Heart right ventricle (tissue), 16 donors: ENCODE measurements around the gene GSN. TPM values are rescaled to one million over a fixed set of nuclear protein-coding genes. Genes with fewer than 3 reads are reported as not detected.
A peak's percentile ranks its signal among the peaks of the same experiment; 100 is the strongest.
"Not testable (repeated sequence)": the region's sequence is repeated elsewhere in the genome, so short reads cannot be mapped to it uniquely, and the experiment has no call there.

ENCODE experiments used
- ATAC-seq, 8 donors: fragments of 200-7000 bp; cut with Tn5 transposase; one replicate each; pipeline ENCODE4 v1.9.1; 2020; ENCODE audit warnings: mild to moderate bottlenecking in 8 of 8, moderate library complexity in 8 of 8, moderate number of reproducible peaks in 1 of 8
- DNase-seq, 2 donors: peaks; one replicate each; pipeline ENCODE4 v3.0.0-alpha.2; 2020
- H3K27ac ChIP-seq, 10 donors: fragments of 200-600 bp; sonication (generic) in 2 of 10; one replicate each; pipeline versions ENCODE4 v1.5.0 to v1.8.0; 2020 to 2022; ENCODE audit warnings: mild to moderate bottlenecking in 3 of 10
- H3K27me3 ChIP-seq, 7 donors: fragments of 200-600 bp; one replicate each; pipeline ENCODE4 v1.8.0; 2021 to 2022; ENCODE audit warnings: mild to moderate bottlenecking in 2 of 7
- H3K36me3 ChIP-seq, 9 donors: fragments of 200-600 bp; sonication (generic) in 1 of 9; one replicate each; pipeline versions ENCODE4 v1.5.0 to v1.8.0; 2020 to 2022; ENCODE audit warnings: mild to moderate bottlenecking in 2 of 9
- H3K4me1 ChIP-seq, 9 donors: fragments of 200-600 bp; sonication (generic) in 1 of 9; one replicate each; pipeline versions ENCODE4 v1.5.0 to v1.8.0; 2020 to 2022; ENCODE audit warnings: mild to moderate bottlenecking in 4 of 9
- H3K4me3 ChIP-seq, 10 donors: fragments of 200-600 bp; sonication (generic) in 2 of 10; one replicate each; pipeline versions ENCODE4 v1.5.0 to v1.8.0; 2020 to 2022; ENCODE audit warnings: mild to moderate bottlenecking in 7 of 10, moderate library complexity in 2 of 10
- H3K9me3 ChIP-seq, 11 donors: fragments of 200-600 bp in 10 of 11; sonication (generic) in 2 of 11; one replicate each; pipeline versions ENCODE4 v1.5.0 to v1.8.0; 2013 to 2022; ENCODE audit warnings: mild to moderate bottlenecking in 2 of 11, control low read depth in 1 of 11, moderate library complexity in 1 of 11
- CTCF ChIP-seq, 9 donors: fragments of 200-600 bp; sonication (generic) in 2 of 9; IDR thresholded peaks; one replicate each; pipeline versions ENCODE4 v1.5.0 to v1.8.0; 2021 to 2022; ENCODE audit warnings: antibody characterized with exemption in 9 of 9, mild to moderate bottlenecking in 5 of 9, moderate library complexity in 1 of 9
- WGBS, 2 donors: extraction: QIAGEN DNeasy Blood & Tissue Kit; methylation state at CpG; one replicate each; pipeline ENCODE4 v1.1.7; 2013; ENCODE audit warnings: inconsistent platforms in 1 of 2; 5-methylcytosine and 5-hydroxymethylcytosine counted together
- intact Hi-C, 10 donors: fragments of 100-400 bp; cut with DNase I; formaldehyde crosslinking; loops; one replicate each; pipeline versions ENCODE4 v1.11.1 to v1.14.2; 2022
- polyA plus RNA-seq, 2 donors: library from polyadenylated mRNA; stranded (reverse); fragments of 200-250 nt; gene quantifications; one replicate each; pipeline ENCODE4 v1.2.3, GENCODE V29; 2013
- total RNA-seq, 10 donors: library from RNA; stranded (reverse); fragmentation: NEBNext Ultra II Directional in 3 of 10; extraction: Animal tissue kit (Norgen Biotek cat#: 25700) in 3 of 10; gene quantifications; one replicate each; pipeline versions ENCODE4 v1.2.1 to v1.2.4, GENCODE V29; 2021 to 2023
- donor health status: Arrhythmogenic right ventricular cardiomyopathy.
- donor health status: ischemic (EF 13 %, LVEDD 7.1; RV severe dilation, severe dysfunction).
- donor health status: healthy with polysubstance abuse.
- donor health status: DM: no; HTN: yes; CAD: no.
- donor health status: DM: no; HTN: no; CAD: no.
- donor health status: ischemic (EF 25% LVEDD 6.9; RV normal size, moderate dysfunction).
- donor health status: ischemic (EF 25% LVEDD 5.7; RV mildly dilated, moderate dysfunction).
- donor health status: healthy.
- donor health status: DM: yes; HTN: yes; CAD: no.
- donor health status: Ischemic cardiomyopathy.
- donor health status: ischemic (EF 35%, LVEDD 5.7; RV mildly dilated, moderate dysfunction).
- donor health status: nonischemic (EF 11% LVEDD 7.7; RV severe dilation, severe dysfunction).
- donor health status: DM: yes; HTN: yes; CAD: no.
- donor health status: PGD.
- donor health status: ischemic (EF 29% LVEDD 5.4; RV normal size, mild dysfunction).
- donor health status: nonischemic (EF 23%, LVEDD 6.1; RV moderate dilation, normal function).

The GSN gene
- total and polyA plus RNA-seq, 12 donors = 360 to 861 (median 668) TPM

DNA sequence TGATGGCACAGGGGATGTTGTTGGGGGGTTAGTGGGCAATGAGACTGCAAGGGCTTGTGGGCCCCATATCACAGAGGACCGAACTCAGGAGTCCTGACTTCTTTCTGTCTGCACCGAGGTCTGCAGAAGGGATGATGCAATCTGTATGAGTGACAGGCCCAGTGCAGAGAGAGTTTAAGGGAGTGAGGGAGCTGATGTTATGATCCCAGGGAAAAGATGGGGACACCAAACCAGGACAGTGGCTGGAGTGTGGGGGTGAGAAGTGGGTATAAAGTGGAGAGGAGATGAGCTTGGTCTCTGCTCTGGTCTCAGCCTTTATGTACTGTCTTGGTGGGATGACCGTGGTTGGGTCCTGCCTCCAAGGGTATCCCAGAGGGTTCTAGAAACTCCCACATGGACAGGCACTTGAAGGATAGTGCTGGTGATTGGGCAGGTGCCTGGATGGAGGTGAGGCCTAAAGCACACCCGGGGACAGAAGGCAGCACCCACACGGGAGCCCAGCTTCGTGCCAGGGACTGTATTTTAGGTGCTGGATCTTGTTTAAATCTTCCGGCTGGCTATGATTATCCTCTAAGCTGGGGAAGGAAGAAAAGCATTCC lies 21.9 kb downstream of the GSN start:
- no peak for TF ChIP-seq CTCF (IDR thresholded peaks at IDR 0.05)
- Histone ChIP-seq H3K27ac (peak overlapping the region; percentile 93 to 100 (median 98)), H3K9me3 (no peaks in the 10 kb centered on the region), H3K4me1 (peaks cover 55 to 100% (median 91%) of the 10 kb centered on the region in 9 donors), H3K36me3 (peaks cover 0 to 5% (median 0%) of the 10 kb centered on the region in 9 donors), H3K27me3 (no peaks in the 10 kb centered on the region), H3K4me3 (peak overlapping the region in 2 of 10 donors; percentile 2 to 6)
- DNase-seq (no peak), ATAC-seq (no peak)
- WGBS, 2 donors = 51 to 56% methylated on average over 7 of the region's 7 CpGs
- intact Hi-C loops = loop anchor here in 2 of 10 donors (5.0 kb wide), 2 partner anchors 37 to 82 kb away; partner anchors contain the start of gene STOM (in 1 of the 2)

DNA sequence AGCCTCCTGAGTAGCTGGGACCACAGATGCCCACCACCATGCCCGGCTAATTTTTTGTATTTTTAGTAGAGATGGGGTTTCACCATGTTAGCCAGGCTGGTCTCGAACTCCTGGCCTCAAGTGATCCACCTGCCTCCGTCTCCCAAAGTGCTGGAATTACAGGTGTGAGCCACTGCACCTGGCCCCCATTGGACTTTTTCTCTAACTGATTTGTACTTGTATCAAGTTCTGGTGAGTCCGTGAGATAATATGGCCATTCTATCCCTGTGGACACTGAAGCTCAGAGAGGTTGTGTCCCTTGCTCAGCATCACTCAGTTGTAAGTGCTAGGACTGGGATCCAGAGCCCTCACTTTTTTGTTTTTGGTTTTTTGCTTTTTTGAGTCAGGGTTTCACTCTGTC lies 23.6 kb downstream of the GSN start:
- H3K4me3 ChIP-seq, H3K9me3 ChIP-seq, H3K36me3 ChIP-seq, DNase-seq, H3K27me3 ChIP-seq, ATAC-seq, intact Hi-C loops: not testable (repeated sequence)
- H3K27ac ChIP-seq = peak overlapping the region in 6 of 10 donors; percentile 26 to 100 (median 94)
- peaks cover 53 to 100% (median 91%) of the 10 kb centered on the region in 9 donors for H3K4me1 ChIP-seq
- 81 to 96% methylated on average over 4 of the region's 4 CpGs for WGBS, 2 donors

GRCh38 chr9:121292051-121292450 lies 24.1 kb downstream of the GSN start:
- H3K9me3 ChIP-seq = no peaks in the 10 kb centered on the region
- H3K4me1 ChIP-seq = peaks cover 53 to 100% (median 91%) of the 10 kb centered on the region in 9 donors
- WGBS, 2 donors = 96% methylated on average over 1 of the region's 1 CpG
- H3K27me3 ChIP-seq = no peaks in the 10 kb centered on the region
- intact Hi-C loops = no loop called here
- peak overlapping the region in 8 of 10 donors; percentile 26 to 100 (median 94) for H3K27ac ChIP-seq
- no peak overlapping the region for H3K4me3 ChIP-seq
- H3K36me3 ChIP-seq = peaks cover 0 to 5% (median 0%) of the 10 kb centered on the region in 9 donors
- TF ChIP-seq CTCF (IDR thresholded peaks at IDR 0.05) = no peak
- DNase-seq (no peak), ATAC-seq (no peak)

DNA sequence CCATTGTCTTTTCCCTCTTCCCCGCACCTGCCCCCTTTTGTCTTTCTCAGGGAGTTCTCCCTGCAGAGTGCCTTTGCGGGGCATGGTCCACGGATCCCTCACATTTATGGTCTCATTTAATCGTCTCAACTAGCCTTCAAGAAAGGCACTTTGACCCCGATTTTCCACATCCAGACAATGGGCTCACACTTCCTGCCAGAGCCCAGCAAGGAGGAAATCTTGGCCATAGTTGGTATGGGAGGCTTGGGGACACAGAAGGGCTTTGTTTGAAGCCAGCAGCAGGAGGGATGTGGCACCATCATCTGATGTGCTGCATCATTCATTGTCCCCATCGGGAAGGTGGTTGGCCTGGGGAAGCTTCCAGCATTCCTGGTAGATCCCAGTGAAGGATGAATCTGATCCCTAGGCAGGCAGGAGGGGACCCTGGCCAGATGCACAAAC lies 24.9 kb downstream of the GSN start:
- no peak for TF ChIP-seq CTCF (IDR thresholded peaks at IDR 0.05)
- Histone ChIP-seq H3K9me3 (no peaks in the 10 kb centered on the region), H3K27ac (peak overlapping the region in 9 of 10 donors; percentile 14 to 100 (median 94)), H3K4me3 (no peak overlapping the region), H3K4me1 (peaks cover 51 to 100% (median 92%) of the 10 kb centered on the region in 9 donors), H3K27me3 (no peaks in the 10 kb centered on the region), H3K36me3 (peaks cover 0 to 5% (median 0%) of the 10 kb centered on the region in 9 donors)
- DNase-seq (no peak), ATAC-seq (no peak)
- 80 to 86% methylated on average over 6 of the region's 6 CpGs for WGBS, 2 donors
- intact Hi-C loops = no loop called here
